ENCODE data around the gene HYAL3. TPM values are rescaled to one million over a fixed set of nuclear protein-coding genes. Genes with fewer than 3 reads are reported as not detected.
A peak's percentile ranks its signal among the peaks of the same experiment; 100 is the strongest.

HYAL3 gene
- total RNA-seq, 1 donor from 2014 or later = not detected

GRCh38 chr3:50342813-50343633 is 43.8 kb upstream of the HYAL3 start:
- intact Hi-C loops (cut with DNase I) = no loop called here
- DNase-seq (ENCODE audit: low spot score in 2 of 2) = no peak
- Histone ChIP-seq H3K4me3 (no peak overlapping the region), H3K4me1 (peaks cover 20 to 41% of the 10 kb centered on the region in 2 donors), H3K36me3 (peaks cover 0 to 6% of the 10 kb centered on the region in 2 donors), H3K9me3 (no peaks in the 10 kb centered on the region), H3K27ac (no peak overlapping the region), H3K27me3 (no peaks in the 10 kb centered on the region)
- TF ChIP-seq CTCF (IDR thresholded peaks at IDR 0.05) = no peak

GRCh38 chr3:50341996-50342650 is 42.9 kb upstream of the HYAL3 start:
- Histone ChIP-seq H3K27ac (no peak overlapping the region), H3K4me3 (peak overlapping the region in 1 of 2 donors; percentile 96), H3K4me1 (peaks cover 21 to 45% of the 10 kb centered on the region in 2 donors), H3K9me3 (no peaks in the 10 kb centered on the region), H3K36me3 (no peaks in the 10 kb centered on the region), H3K27me3 (no peaks in the 10 kb centered on the region)
- intact Hi-C loops (cut with DNase I) = no loop called here
- no peak for TF ChIP-seq CTCF (IDR thresholded peaks at IDR 0.05)
- no peak for DNase-seq (ENCODE audit: low spot score in 2 of 2)

GRCh38 chr3:50341537-50341936 is 42.3 kb upstream of the HYAL3 start:
- TF ChIP-seq CTCF (IDR thresholded peaks at IDR 0.05) = no peak
- H3K9me3 ChIP-seq = no peaks in the 10 kb centered on the region
- no peak for DNase-seq (ENCODE audit: low spot score in 2 of 2)
- intact Hi-C loops (cut with DNase I) = no loop called here
- H3K36me3 ChIP-seq = no peaks in the 10 kb centered on the region
- peak overlapping the region; percentile 99 for H3K27ac ChIP-seq
- H3K4me3 ChIP-seq = peak overlapping the region in 1 of 2 donors; percentile 96
- H3K27me3 ChIP-seq = no peaks in the 10 kb centered on the region
- peaks cover 21 to 45% of the 10 kb centered on the region in 2 donors for H3K4me1 ChIP-seq

DNA sequence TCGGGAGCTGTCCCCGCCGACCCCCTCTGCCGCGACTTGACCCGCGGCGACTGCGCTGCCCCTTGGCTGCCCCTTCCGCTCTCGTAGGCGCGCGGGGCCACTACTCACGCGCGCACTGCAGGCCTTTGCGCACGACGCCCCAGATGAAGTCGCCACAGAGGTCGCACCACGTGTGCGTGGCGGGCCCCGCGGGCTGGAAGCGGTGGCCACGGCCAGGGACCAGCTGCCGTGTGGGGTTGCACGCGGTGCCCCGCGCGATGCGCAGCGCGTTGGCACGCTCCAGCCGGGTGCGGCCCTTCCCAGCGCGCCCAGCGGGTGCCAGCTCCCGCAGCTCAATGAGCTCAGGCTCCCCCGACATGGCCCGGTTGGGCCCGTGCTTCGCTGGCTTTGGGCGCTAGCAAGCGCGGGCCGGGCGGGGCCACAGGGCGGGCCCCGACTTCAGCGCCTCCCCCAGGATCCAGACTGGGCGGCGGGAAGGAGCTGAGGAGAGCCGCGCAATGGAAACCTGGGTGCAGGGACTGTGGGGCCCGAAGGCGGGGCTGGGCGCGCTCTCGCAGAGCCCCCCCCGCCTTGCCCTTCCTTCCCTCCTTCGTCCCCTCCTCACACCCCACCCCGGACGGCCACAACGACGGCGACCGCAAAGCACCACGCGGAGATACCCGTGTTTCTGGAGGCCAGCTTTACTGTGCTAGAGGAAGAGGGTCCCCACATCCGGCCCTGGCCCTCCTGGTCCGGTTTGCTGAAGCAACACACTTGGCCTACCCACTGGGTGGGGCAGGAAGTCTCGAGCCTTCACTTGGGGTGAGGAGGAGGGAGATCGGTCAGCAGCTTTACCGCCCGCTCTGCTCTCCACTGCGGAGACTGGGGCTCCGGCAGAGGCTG is 41.5 kb upstream of the HYAL3 start, which contains the start of gene RASSF1:
RASSF1 (minus strand) TSS at position 389 of the 882 bp plus-strand sequence; CDS start at position 358, 31 bp downstream.
- no peak for TF ChIP-seq CTCF (IDR thresholded peaks at IDR 0.05)
- peak within 1 kb of the TSS; percentile 68 to 96 for H3K4me3 ChIP-seq
- no peaks in the 10 kb centered on the region for H3K36me3 ChIP-seq
- DNase-seq (ENCODE audit: low spot score in 2 of 2) = peak; percentile 58 to 86
- H3K9me3 ChIP-seq = no peaks in the 10 kb centered on the region
- no peaks in the 10 kb centered on the region for H3K27me3 ChIP-seq
- peak within 1 kb of the TSS; percentile 99 for H3K27ac ChIP-seq
- peaks cover 20 to 52% of the 10 kb centered on the region in 2 donors for H3K4me1 ChIP-seq
- intact Hi-C loops (cut with DNase I) = no loop called here

DNA sequence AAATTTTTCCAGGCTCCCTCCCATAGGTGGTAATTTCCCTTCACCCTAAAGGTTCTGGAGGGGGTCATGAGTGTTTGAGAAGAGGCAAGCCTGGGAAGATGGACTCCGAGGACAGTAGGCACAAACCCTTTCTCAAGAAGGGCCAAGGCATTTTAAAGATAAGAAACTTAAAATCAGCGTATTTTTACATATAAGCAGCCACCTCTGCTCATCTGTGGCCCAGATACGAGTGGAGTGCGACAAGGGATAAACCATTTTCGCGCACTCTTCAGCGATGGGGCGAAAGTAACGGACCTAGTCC is 40.9 kb upstream of the HYAL3 start:
- H3K36me3 ChIP-seq = no peaks in the 10 kb centered on the region
- intact Hi-C loops (cut with DNase I) = no loop called here
- peaks cover 18 to 52% of the 10 kb centered on the region in 2 donors for H3K4me1 ChIP-seq
- no peak for DNase-seq (ENCODE audit: low spot score in 2 of 2)
- TF ChIP-seq CTCF (IDR thresholded peaks at IDR 0.05) = no peak
- no peaks in the 10 kb centered on the region for H3K9me3 ChIP-seq
- H3K4me3 ChIP-seq = peak overlapping the region; percentile 68 to 96
- H3K27me3 ChIP-seq = no peaks in the 10 kb centered on the region
- peak overlapping the region; percentile 99 for H3K27ac ChIP-seq
